ENCODE data around the gene APOL6.
A peak's percentile ranks its signal among the peaks of the same experiment; 100 is the strongest.

The APOL6 gene

GRCh38 chr22:35645646-35646045 lies 2.6 kb upstream of the APOL6 start:
- TF ChIP-seq, protein P1, sequence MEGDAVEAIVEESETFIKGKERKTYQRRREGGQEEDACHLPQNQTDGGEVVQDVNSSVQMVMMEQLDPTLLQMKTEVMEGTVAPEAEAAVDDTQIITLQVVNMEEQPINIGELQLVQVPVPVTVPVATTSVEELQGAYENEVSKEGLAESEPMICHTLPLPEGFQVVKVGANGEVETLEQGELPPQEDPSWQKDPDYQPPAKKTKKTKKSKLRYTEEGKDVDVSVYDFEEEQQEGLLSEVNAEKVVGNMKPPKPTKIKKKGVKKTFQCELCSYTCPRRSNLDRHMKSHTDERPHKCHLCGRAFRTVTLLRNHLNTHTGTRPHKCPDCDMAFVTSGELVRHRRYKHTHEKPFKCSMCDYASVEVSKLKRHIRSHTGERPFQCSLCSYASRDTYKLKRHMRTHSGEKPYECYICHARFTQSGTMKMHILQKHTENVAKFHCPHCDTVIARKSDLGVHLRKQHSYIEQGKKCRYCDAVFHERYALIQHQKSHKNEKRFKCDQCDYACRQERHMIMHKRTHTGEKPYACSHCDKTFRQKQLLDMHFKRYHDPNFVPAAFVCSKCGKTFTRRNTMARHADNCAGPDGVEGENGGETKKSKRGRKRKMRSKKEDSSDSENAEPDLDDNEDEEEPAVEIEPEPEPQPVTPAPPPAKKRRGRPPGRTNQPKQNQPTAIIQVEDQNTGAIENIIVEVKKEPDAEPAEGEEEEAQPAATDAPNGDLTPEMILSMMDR (IDR thresholded peaks at IDR 0.05; ENCODE audit: low read length, missing control alignments) = no peak
- no peak overlapping the region for H3K4me3 ChIP-seq (replicated peaks; ENCODE audit: low read depth, low read length)
- no peak for DNase-seq (ENCODE audit: low read depth)

DNA sequence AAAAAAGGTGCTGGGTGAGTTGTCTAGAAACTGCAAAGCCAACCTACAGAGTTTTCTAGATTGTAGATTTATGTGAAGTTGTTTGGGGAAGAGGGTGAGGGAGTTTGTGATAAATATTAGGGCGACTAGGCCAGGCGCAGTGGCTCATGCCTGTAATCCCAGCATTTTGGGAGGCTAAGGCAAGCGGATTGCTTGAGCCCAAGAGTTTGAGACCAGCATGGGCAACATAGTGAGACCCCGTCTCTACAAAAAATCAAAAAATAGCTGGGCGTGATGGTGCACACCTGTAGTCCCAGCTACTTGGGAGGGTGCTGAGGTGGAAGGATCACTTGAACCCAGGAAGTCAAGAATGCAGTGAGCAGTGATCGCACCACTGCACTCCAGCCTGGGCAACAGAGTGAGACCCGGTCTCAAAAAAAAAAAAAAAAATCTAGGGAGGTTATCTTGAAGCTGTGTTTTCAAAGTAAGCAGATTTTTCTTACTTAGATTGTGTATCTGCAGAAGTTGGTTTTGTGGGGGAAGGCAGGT lies 844 bp downstream of the APOL6 start:
- no peak for DNase-seq (ENCODE audit: low read depth)
- TF ChIP-seq, protein P1 (IDR thresholded peaks at IDR 0.05; ENCODE audit: low read length, missing control alignments) = no peak
- H3K4me3 ChIP-seq (replicated peaks; ENCODE audit: low read depth, low read length) = peak overlapping the region; percentile 69

DNA sequence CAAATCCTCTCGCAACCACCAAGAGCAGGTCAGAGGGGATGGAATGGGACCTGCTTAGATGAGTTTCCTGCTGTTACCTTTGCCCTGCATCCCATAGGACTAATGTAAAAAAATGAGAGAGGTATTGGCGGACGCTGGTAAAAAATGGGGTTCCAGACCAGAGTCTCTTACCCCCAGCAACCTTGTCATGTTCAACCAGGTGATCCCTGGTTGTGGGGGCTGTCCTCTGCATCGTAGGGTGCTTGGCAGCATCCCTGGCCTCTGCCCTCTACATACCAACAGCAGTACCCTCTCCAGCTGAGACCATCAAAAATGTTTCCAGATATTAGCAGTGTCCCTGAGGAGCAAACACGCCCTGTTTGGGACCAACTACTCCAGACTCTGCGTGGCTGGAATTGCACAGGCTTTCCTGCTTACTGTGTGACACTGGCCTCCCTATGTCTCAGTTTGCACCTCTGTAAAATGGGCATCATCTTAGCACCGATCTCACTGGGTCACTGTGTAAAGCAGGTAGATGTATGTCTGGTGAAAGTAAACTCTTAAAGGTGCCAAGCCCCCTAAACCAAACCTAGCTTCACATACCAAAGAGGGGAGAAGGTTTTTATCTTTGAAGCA lies 1.5 kb downstream of the APOL6 start:
- DNase-seq (ENCODE audit: low read depth) = no peak
- H3K4me3 ChIP-seq (replicated peaks; ENCODE audit: low read depth, low read length) = peak overlapping the region; percentile 69
- TF ChIP-seq, protein P1 (IDR thresholded peaks at IDR 0.05; ENCODE audit: low read length, missing control alignments) = no peak

GRCh38 chr22:35651085-35651484 lies 2.8 kb downstream of the APOL6 start:
- no peak overlapping the region for H3K4me3 ChIP-seq (replicated peaks; ENCODE audit: low read depth, low read length)
- TF ChIP-seq, protein P1 (IDR thresholded peaks at IDR 0.05; ENCODE audit: low read length, missing control alignments) = no peak
- DNase-seq (ENCODE audit: low read depth) = no peak

GRCh38 chr22:35653824-35654223 lies 5.6 kb downstream of the APOL6 start:
- no peak for DNase-seq (ENCODE audit: low read depth)
- TF ChIP-seq, protein P1 (IDR thresholded peaks at IDR 0.05; ENCODE audit: low read length, missing control alignments) = no peak
- H3K4me3 ChIP-seq (replicated peaks; ENCODE audit: low read depth, low read length) = no peak overlapping the region

- H3K4me3 ChIP-seq (replicated peaks; ENCODE audit: low read depth, low read length) = no peak overlapping the region
- TF ChIP-seq, protein P1 (IDR thresholded peaks at IDR 0.05; ENCODE audit: low read length, missing control alignments) = no peak
- no peak for DNase-seq (ENCODE audit: low read depth)
Measured at GRCh38 chr22:35656284-35656752, 8.1 kb downstream of the APOL6 start.
